CD4-positive, alpha-beta memory T cell (primary cell): ENCODE results near the gene SYCP2. TPM values are rescaled to one million over a fixed set of nuclear protein-coding genes. Genes with fewer than 3 reads are reported as not detected.

Experiments
- CTCF ChIA-PET: fragments of 350-600 bp; sonication (Branson Sonifier 250); formaldehyde crosslinking; loops from one replicate; lab custom pipeline; 2021; ENCODE audit warnings: inconsistent platforms; ENCODE audit not compliant: partially characterized antibody; lab: Charles Lee
- POLR2A ChIA-PET: fragments of 350-600 bp; sonication (Branson Sonifier 250); formaldehyde crosslinking; loops from one replicate; lab custom pipeline; 2021; ENCODE audit not compliant: partially characterized antibody; lab: Charles Lee
- DNase-seq, 5 donors: peaks; one replicate each; pipeline versions ENCODE4 v3.0.0 to v3.0.0-alpha.2; 2020 to 2022; ENCODE audit warnings: mixed read lengths in 1 of 5
- H3K27ac ChIP-seq: one replicate; pipeline ENCODE4 v1.7.0; 2013; ENCODE audit warnings: low read depth, low read length
- H3K27me3 ChIP-seq: 2 replicates; pipeline ENCODE4 v1.7.0; 2013; ENCODE audit warnings: mild to moderate bottlenecking, low read length, moderate library complexity; ENCODE audit not compliant: insufficient read depth
- H3K36me3 ChIP-seq: 2 replicates; pipeline ENCODE4 v1.7.0; 2013; ENCODE audit warnings: mild to moderate bottlenecking, low read length, moderate library complexity; ENCODE audit not compliant: insufficient read depth
- H3K4me1 ChIP-seq: 2 replicates; pipeline ENCODE4 v1.7.0; 2013; ENCODE audit warnings: mild to moderate bottlenecking, low read length, moderate library complexity; ENCODE audit not compliant: insufficient read depth
- H3K4me3 ChIP-seq, 2 donors: one replicate each; pipeline ENCODE4 v1.7.0; 2013; ENCODE audit warnings: low read length in 2 of 2, mild to moderate bottlenecking in 1 of 2
- H3K9me3 ChIP-seq, 2 donors: one replicate each; pipeline ENCODE4 v1.7.0; 2013; ENCODE audit warnings: low read length in 2 of 2, control low read depth in 1 of 2; ENCODE audit not compliant: control insufficient read depth in 1 of 2
- H3K27ac Mint-ChIP-seq, 7 donors: one replicate each; pipeline ENCODE4 v1.8.0; 2020 to 2021; ENCODE audit warnings: mixed read lengths in 7 of 7, mild to moderate bottlenecking in 6 of 7, inconsistent platforms in 3 of 7, moderate library complexity in 3 of 7
- H3K27me3 Mint-ChIP-seq, 2 donors: one replicate each; pipeline ENCODE4 v1.8.0; 2020 to 2021; ENCODE audit warnings: mixed read lengths in 2 of 2
- H3K36me3 Mint-ChIP-seq, 2 donors: one replicate each; pipeline ENCODE4 v1.8.0; 2020 to 2021; ENCODE audit warnings: mixed read lengths in 2 of 2, inconsistent platforms in 1 of 2, mild to moderate bottlenecking in 1 of 2
- H3K4me1 Mint-ChIP-seq, 4 donors: one replicate each; pipeline ENCODE4 v1.8.0; 2020 to 2021; ENCODE audit warnings: mixed read lengths in 4 of 4, mild to moderate bottlenecking in 1 of 4
- H3K4me3 Mint-ChIP-seq, 8 donors: one replicate each; pipeline ENCODE4 v1.8.0; 2020 to 2021; ENCODE audit warnings: mixed read lengths in 8 of 8, mild to moderate bottlenecking in 7 of 8, moderate library complexity in 6 of 8, inconsistent platforms in 3 of 8
- H3K9me3 Mint-ChIP-seq, 8 donors: one replicate each; pipeline ENCODE4 v1.8.0; 2020 to 2021; ENCODE audit warnings: mixed read lengths in 8 of 8, mild to moderate bottlenecking in 5 of 8, inconsistent platforms in 3 of 8, moderate library complexity in 1 of 8
- intact Hi-C: fragments of 100-400 bp; cut with micrococcal nuclease; formaldehyde crosslinking; loops from one replicate; pipeline ENCODE4 v1.15.1; 2023
- polyA plus RNA-seq, 2 donors: library from polyadenylated mRNA; unstranded; fragments of 300-500 nt; fragmentation: Illumina TruSeq; gene quantifications; one replicate each; pipeline ENCODE4 v1.2.3, GENCODE V29; 2021
- total RNA-seq, 2 experiments: library from RNA; stranded (reverse); gene quantifications; one replicate each; pipeline ENCODE4 v1.2.3, GENCODE V29; 2021

Gene SYCP2
- total and polyA plus RNA-seq, 4 experiments from 2014 or later, result 0.91 to 5.4 (median 2.8) TPM

GRCh38 chr20:59835057-59835447, 98.4 kb downstream of the SYCP2 start:
- Mint-ChIP-seq H3K27ac (no peak overlapping the region), H3K27me3 (peaks cover 18 to 31% of the 10 kb centered on the region in 2 donors), H3K36me3 (no peaks in the 10 kb centered on the region), H3K9me3 (no peaks in the 10 kb centered on the region), H3K4me3 (no peak overlapping the region), H3K4me1 (peaks cover 0 to 4% (median 0%) of the 10 kb centered on the region in 4 donors)
- Histone ChIP-seq H3K9me3 (no peaks in the 10 kb centered on the region), H3K27me3 (no peaks in the 10 kb centered on the region), H3K4me1 (no peaks in the 10 kb centered on the region), H3K27ac (no peak overlapping the region), H3K36me3 (no peaks in the 10 kb centered on the region), H3K4me3 (no peak overlapping the region)
- ChIA-PET CTCF (no interaction called here), POLR2A (no interaction called here)
- no peak for DNase-seq
- intact Hi-C loops, result no loop called here

- Mint-ChIP-seq H3K4me3 (no peak overlapping the region), H3K27ac (no peak overlapping the region), H3K9me3 (peaks cover 0 to 2% (median 0%) of the 10 kb centered on the region in 8 donors), H3K27me3 (peaks cover 25 to 31% of the 10 kb centered on the region in 2 donors), H3K4me1 (peaks cover 0 to 4% (median 1%) of the 10 kb centered on the region in 4 donors), H3K36me3 (no peaks in the 10 kb centered on the region)
- no peak for DNase-seq
- intact Hi-C loops, result no loop called here
- no peaks in the 10 kb centered on the region for H3K9me3 ChIP-seq
- H3K4me1 ChIP-seq, result no peaks in the 10 kb centered on the region
- H3K36me3 ChIP-seq, result no peaks in the 10 kb centered on the region
- H3K27me3 ChIP-seq, result no peaks in the 10 kb centered on the region
- no peak overlapping the region for H3K4me3 ChIP-seq
- POLR2A ChIA-PET, result no interaction called here
- CTCF ChIA-PET, result no interaction called here
- no peak overlapping the region for H3K27ac ChIP-seq
These were observed 100.8 kb downstream of the SYCP2 start for GRCh38 chr20:59832406-59833363.

DNA sequence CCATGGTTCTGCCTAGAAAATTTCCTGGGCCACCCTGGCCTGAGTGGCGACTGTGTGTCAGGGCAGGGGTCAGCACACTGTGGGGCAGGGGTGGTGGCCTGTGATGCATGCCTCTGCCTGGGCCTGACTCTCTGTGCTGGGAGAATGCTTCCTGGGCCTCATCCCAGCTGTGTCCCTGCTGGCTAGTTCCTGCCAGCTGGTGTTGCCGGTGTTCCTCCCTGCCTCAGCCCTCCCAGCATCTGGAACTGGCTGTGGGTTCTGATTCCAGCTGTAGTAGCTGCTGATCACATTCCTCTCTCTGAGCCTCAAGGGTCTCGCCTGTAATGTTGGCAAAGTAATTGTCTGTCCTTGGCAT, 101.5 kb downstream of the SYCP2 start:
- Mint-ChIP-seq H3K4me3 (no peak overlapping the region), H3K9me3 (peaks cover 0 to 2% (median 0%) of the 10 kb centered on the region in 8 donors), H3K27me3 (peaks cover 23 to 35% of the 10 kb centered on the region in 2 donors), H3K36me3 (no peaks in the 10 kb centered on the region), H3K27ac (no peak overlapping the region), H3K4me1 (peaks cover 0 to 4% (median 1%) of the 10 kb centered on the region in 4 donors)
- CTCF ChIA-PET, result no interaction called here
- Histone ChIP-seq H3K36me3 (no peaks in the 10 kb centered on the region), H3K4me3 (no peak overlapping the region), H3K27ac (no peak overlapping the region), H3K27me3 (no peaks in the 10 kb centered on the region), H3K4me1 (no peaks in the 10 kb centered on the region), H3K9me3 (no peaks in the 10 kb centered on the region)
- intact Hi-C loops, result no loop called here
- DNase-seq, result no peak
- POLR2A ChIA-PET, result no interaction called here

- Mint-ChIP-seq H3K4me1 (peaks cover 0 to 4% (median 1%) of the 10 kb centered on the region in 4 donors), H3K9me3 (peaks cover 0 to 2% (median 0%) of the 10 kb centered on the region in 8 donors), H3K4me3 (no peak overlapping the region), H3K27ac (no peak overlapping the region), H3K27me3 (peaks cover 17 to 35% of the 10 kb centered on the region in 2 donors), H3K36me3 (no peaks in the 10 kb centered on the region)
- H3K27me3 ChIP-seq, result no peaks in the 10 kb centered on the region
- H3K4me3 ChIP-seq, result no peak overlapping the region
- DNase-seq, result no peak
- ChIA-PET CTCF (no interaction called here), POLR2A (no interaction called here)
- H3K36me3 ChIP-seq, result no peaks in the 10 kb centered on the region
- no peaks in the 10 kb centered on the region for H3K4me1 ChIP-seq
- H3K9me3 ChIP-seq, result no peaks in the 10 kb centered on the region
- intact Hi-C loops, result no loop called here
- no peak overlapping the region for H3K27ac ChIP-seq
These were observed 102.2 kb downstream of the SYCP2 start for GRCh38 chr20:59831024-59831915.

DNA sequence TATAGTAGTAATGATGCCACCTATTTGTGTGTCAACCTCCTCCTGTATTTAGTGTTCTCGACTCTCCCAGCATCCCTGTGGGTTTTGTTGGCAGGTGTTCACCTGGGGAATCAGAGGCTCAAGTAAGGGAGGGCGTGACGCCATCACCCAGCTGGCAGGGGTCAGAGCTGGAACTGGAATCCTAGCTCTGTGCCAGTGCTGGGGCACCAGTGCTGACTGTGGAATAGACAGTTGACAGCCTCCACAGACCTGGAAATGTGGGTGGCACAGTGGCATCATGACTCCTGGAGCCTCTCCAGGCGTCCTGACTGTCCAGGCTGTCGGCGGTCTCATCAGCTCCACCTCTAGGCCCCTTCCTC, 102.8 kb downstream of the SYCP2 start:
- ChIA-PET CTCF (no interaction called here), POLR2A (no interaction called here)
- Mint-ChIP-seq H3K27me3 (peaks cover 13 to 33% of the 10 kb centered on the region in 2 donors), H3K4me3 (no peak overlapping the region), H3K4me1 (peaks cover 0 to 2% (median under 1%) of the 10 kb centered on the region in 4 donors), H3K36me3 (no peaks in the 10 kb centered on the region), H3K27ac (no peak overlapping the region), H3K9me3 (peaks cover 0 to 2% (median 0%) of the 10 kb centered on the region in 8 donors)
- Histone ChIP-seq H3K27ac (no peak overlapping the region), H3K36me3 (no peaks in the 10 kb centered on the region), H3K9me3 (no peaks in the 10 kb centered on the region), H3K4me1 (no peaks in the 10 kb centered on the region), H3K27me3 (no peaks in the 10 kb centered on the region), H3K4me3 (no peak overlapping the region)
- intact Hi-C loops, result no loop called here
- no peak for DNase-seq

GRCh38 chr20:59829786-59830664, 103.4 kb downstream of the SYCP2 start:
- no peaks in the 10 kb centered on the region for H3K27me3 ChIP-seq
- peaks cover 0 to 2% (median 0%) of the 10 kb centered on the region in 8 donors for H3K9me3 Mint-ChIP-seq
- no peaks in the 10 kb centered on the region for H3K36me3 ChIP-seq
- H3K4me3 Mint-ChIP-seq, result no peak overlapping the region
- H3K27ac ChIP-seq, result no peak overlapping the region
- CTCF ChIA-PET, result no interaction called here
- no peak for DNase-seq
- no peak overlapping the region for H3K4me3 ChIP-seq
- no peaks in the 10 kb centered on the region for H3K4me1 ChIP-seq
- no peaks in the 10 kb centered on the region for H3K36me3 Mint-ChIP-seq
- peaks cover 0 to 2% (median 0%) of the 10 kb centered on the region in 4 donors for H3K4me1 Mint-ChIP-seq
- H3K27ac Mint-ChIP-seq, result no peak overlapping the region
- POLR2A ChIA-PET, result no interaction called here
- intact Hi-C loops, result no loop called here
- peaks cover 13 to 31% of the 10 kb centered on the region in 2 donors for H3K27me3 Mint-ChIP-seq
- H3K9me3 ChIP-seq, result no peaks in the 10 kb centered on the region
